Measurements from ENCODE around the gene USH2A. TPM values are rescaled to one million over a fixed set of nuclear protein-coding genes. Genes with fewer than 3 reads are reported as not detected.

Gene USH2A
- total RNA-seq, 1 donor from 2014 or later: not detected

DNA sequence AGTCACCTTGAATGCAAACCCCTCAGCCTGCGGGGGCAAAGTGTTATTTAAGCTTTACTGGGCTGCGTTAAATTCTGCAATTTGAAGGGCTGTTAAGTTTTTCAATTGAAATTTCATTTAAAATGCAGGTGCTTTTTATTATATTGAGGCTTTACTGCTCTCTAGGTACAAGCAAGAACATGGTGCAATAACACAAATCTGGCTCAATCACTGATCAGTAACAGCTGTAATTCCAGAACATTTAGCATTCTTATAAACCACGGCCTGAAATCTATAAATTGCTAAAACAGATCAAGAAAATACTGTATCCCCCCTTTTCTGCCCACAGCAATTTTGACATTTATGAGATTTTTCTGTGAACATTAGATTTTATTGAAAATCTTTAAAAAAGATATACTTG lies 533.4 kb downstream of the USH2A start:
- DNase-seq (ENCODE audit: low spot score in 2 of 2): no peak
- Histone ChIP-seq H3K27me3 (no peaks in the 10 kb centered on the region), H3K36me3 (no peaks in the 10 kb centered on the region), H3K4me3 (no peak overlapping the region), H3K27ac (no peak overlapping the region), H3K4me1 (no peaks in the 10 kb centered on the region), H3K9me3 (no peaks in the 10 kb centered on the region)
- TF ChIP-seq, protein P1, sequence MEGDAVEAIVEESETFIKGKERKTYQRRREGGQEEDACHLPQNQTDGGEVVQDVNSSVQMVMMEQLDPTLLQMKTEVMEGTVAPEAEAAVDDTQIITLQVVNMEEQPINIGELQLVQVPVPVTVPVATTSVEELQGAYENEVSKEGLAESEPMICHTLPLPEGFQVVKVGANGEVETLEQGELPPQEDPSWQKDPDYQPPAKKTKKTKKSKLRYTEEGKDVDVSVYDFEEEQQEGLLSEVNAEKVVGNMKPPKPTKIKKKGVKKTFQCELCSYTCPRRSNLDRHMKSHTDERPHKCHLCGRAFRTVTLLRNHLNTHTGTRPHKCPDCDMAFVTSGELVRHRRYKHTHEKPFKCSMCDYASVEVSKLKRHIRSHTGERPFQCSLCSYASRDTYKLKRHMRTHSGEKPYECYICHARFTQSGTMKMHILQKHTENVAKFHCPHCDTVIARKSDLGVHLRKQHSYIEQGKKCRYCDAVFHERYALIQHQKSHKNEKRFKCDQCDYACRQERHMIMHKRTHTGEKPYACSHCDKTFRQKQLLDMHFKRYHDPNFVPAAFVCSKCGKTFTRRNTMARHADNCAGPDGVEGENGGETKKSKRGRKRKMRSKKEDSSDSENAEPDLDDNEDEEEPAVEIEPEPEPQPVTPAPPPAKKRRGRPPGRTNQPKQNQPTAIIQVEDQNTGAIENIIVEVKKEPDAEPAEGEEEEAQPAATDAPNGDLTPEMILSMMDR (IDR thresholded peaks at IDR 0.05): no peak
- intact Hi-C loops (cut with DNase I): no loop called here

DNA sequence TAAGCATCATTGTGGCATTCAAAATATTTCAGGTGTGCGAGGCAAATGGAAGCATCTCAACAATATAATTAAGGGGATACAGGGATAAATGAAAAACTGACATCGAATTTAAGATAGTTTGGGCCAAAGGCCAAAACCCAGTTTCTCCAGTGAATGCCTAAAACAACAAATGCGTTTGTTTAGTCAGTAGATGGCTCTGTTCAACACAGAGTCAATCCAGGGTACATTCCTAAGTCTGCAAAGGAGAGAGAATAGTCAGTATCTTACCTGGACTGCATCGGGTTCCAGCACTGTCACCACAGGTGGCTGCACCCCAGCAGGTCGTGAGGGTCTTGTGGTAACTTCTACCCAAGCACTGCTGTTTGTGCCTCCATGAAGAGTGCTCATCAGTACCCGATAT lies 535.1 kb downstream of the USH2A start:
- no peak for DNase-seq (ENCODE audit: low spot score in 2 of 2)
- Histone ChIP-seq H3K27ac (no peak overlapping the region), H3K4me3 (no peak overlapping the region), H3K27me3 (no peaks in the 10 kb centered on the region), H3K4me1 (no peaks in the 10 kb centered on the region), H3K36me3 (no peaks in the 10 kb centered on the region), H3K9me3 (no peaks in the 10 kb centered on the region)
- intact Hi-C loops (cut with DNase I): no loop called here
- TF ChIP-seq, protein P1 (IDR thresholded peaks at IDR 0.05): no peak

DNA sequence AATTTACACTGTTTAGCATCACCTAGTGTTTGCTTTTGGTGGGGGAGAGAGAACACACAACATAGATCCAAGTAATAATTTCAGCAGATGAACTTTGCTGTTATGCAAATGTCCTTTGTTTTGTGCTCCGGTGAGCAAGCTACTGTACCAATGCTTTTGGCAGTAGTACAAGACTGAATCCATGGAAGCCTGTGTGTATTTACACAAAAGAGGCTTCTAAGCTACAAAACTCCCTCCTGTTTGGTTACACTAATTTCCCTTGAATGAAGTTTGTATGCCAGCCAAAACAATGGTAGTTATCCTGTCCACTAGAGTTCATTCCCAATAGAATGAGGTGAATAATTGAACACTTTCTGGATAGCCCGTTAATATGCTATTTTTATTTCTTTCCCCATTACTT lies 535.6 kb downstream of the USH2A start:
- Histone ChIP-seq H3K27me3 (no peaks in the 10 kb centered on the region), H3K27ac (no peak overlapping the region), H3K36me3 (no peaks in the 10 kb centered on the region), H3K4me1 (no peaks in the 10 kb centered on the region), H3K9me3 (no peaks in the 10 kb centered on the region), H3K4me3 (no peak overlapping the region)
- DNase-seq (ENCODE audit: low spot score in 2 of 2): no peak
- intact Hi-C loops (cut with DNase I): no loop called here
- TF ChIP-seq, protein P1 (IDR thresholded peaks at IDR 0.05): no peak

DNA sequence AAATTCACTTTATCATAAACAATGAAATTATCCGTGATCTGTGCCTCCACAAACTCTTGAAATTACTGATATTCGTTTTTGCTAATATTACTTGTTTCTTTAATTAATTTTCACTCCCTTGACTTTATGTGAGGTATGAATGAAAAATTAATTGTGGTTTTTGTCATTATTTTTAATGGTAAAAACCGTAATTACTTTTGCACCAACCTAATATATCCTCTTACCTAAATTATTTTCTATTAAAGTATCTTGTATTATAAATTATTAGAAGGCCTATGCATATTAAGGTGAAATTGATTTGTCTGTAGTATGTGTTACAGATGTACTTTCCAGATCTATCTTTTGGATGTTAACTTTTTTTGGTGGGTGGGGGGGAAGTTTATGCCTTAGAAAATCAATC lies 540.2 kb downstream of the USH2A start:
- DNase-seq (ENCODE audit: low spot score in 2 of 2): no peak
- no peaks in the 10 kb centered on the region for H3K36me3 ChIP-seq
- H3K27me3 ChIP-seq: no peaks in the 10 kb centered on the region
- H3K9me3 ChIP-seq: no peaks in the 10 kb centered on the region
- no peak overlapping the region for H3K4me3 ChIP-seq
- intact Hi-C loops (cut with DNase I): no loop called here
- H3K27ac ChIP-seq: no peak overlapping the region
- TF ChIP-seq, protein P1 (IDR thresholded peaks at IDR 0.05): no peak
- H3K4me1 ChIP-seq: no peaks in the 10 kb centered on the region

DNA sequence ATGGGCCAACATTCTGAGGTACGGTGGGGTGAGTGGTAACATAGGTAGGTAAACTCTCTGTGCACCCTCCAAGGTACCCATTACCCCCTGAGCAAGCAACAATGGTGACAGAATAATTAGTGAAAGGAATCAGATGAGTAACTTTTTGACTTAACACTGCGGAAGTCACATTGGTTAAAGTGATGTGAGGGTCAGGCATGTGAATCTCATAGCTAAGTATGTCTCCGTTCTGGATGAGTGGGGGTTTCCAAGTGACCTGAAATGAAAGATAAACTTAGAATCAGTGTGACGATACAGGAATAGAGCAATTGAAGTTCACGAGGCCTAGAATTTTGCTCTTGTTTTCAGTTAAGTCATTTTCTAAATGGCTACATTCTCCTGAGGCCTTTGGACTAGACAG lies 544.4 kb downstream of the USH2A start:
- Histone ChIP-seq H3K9me3 (no peaks in the 10 kb centered on the region), H3K27ac (no peak overlapping the region), H3K27me3 (no peaks in the 10 kb centered on the region), H3K4me1 (no peaks in the 10 kb centered on the region), H3K4me3 (no peak overlapping the region), H3K36me3 (no peaks in the 10 kb centered on the region)
- TF ChIP-seq, protein P1 (IDR thresholded peaks at IDR 0.05): no peak
- DNase-seq (ENCODE audit: low spot score in 2 of 2): no peak
- intact Hi-C loops (cut with DNase I): no loop called here

DNA sequence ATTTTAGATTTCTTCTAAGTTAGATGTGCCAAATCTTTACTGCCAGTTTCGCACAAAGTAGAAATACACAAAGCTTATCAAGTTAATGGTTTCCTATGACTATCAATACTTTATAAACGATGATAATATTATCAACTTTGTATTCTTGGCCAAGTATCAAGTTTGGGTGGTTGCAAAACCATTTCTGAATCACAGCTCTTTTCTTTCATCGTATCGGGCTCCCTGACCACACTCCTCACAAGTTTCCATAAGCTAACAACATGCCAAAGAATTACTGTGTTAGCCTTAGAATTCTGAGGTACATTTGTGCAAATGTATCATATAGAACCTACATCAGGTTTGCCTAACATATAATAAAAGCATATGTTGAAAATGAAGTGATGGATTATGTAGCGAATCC lies 545.1 kb downstream of the USH2A start:
- Histone ChIP-seq H3K9me3 (no peaks in the 10 kb centered on the region), H3K36me3 (no peaks in the 10 kb centered on the region), H3K27me3 (no peaks in the 10 kb centered on the region), H3K4me3 (no peak overlapping the region), H3K27ac (no peak overlapping the region), H3K4me1 (no peaks in the 10 kb centered on the region)
- no peak for DNase-seq (ENCODE audit: low spot score in 2 of 2)
- TF ChIP-seq, protein P1 (IDR thresholded peaks at IDR 0.05): no peak
- intact Hi-C loops (cut with DNase I): no loop called here

All from ascending aorta (tissue), 2 donors.